ENCODE results near the gene KBTBD6.

GRCh38 chr13:41137951-41138350, 5.3 kb upstream of the KBTBD6 start:
- no peak for TF ChIP-seq POLR2AphosphoS5 (IDR thresholded peaks at IDR 0.05)
- TF ChIP-seq, protein P1, sequence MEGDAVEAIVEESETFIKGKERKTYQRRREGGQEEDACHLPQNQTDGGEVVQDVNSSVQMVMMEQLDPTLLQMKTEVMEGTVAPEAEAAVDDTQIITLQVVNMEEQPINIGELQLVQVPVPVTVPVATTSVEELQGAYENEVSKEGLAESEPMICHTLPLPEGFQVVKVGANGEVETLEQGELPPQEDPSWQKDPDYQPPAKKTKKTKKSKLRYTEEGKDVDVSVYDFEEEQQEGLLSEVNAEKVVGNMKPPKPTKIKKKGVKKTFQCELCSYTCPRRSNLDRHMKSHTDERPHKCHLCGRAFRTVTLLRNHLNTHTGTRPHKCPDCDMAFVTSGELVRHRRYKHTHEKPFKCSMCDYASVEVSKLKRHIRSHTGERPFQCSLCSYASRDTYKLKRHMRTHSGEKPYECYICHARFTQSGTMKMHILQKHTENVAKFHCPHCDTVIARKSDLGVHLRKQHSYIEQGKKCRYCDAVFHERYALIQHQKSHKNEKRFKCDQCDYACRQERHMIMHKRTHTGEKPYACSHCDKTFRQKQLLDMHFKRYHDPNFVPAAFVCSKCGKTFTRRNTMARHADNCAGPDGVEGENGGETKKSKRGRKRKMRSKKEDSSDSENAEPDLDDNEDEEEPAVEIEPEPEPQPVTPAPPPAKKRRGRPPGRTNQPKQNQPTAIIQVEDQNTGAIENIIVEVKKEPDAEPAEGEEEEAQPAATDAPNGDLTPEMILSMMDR (IDR thresholded peaks at IDR 0.05 in 8 of 11, conservative IDR thresholded peaks at IDR 0.05 in 3 of 11) = no peak

Measured in spleen (tissue), 7 donors.